ENCODE measurements around the gene INPP1.

GRCh38 chr2:190333928-190334327 is 9.5 kb upstream of the INPP1 start:
- no peak for TF ChIP-seq CTCF (IDR thresholded peaks at IDR 0.05)
- TF ChIP-seq POLR2A (IDR thresholded peaks at IDR 0.05): no peak
